GM23338 (cell line): ENCODE data around the gene TENT5A. TPM values are rescaled to one million over a fixed set of nuclear protein-coding genes. Genes with fewer than 3 reads are reported as not detected.

Source experiments
- ATAC-seq: fragments of 200-7000 bp; cut with Tn5 transposase; 3 replicates; pipeline ENCODE4 v1.9.1; 2020
- DNase-seq: peaks from one replicate; pipeline ENCODE4 v3.0.0-alpha.2; 2015; ENCODE audit warnings: low spot score
- H2AFZ ChIP-seq: fragments of 200-600 bp; sonication (generic); 2 replicates; pipeline ENCODE4 v1.8.0; 2016; ENCODE audit warnings: antibody characterized with exemption, mild to moderate bottlenecking, moderate library complexity
- H3F3A ChIP-seq: fragments of 200-600 bp; sonication (generic); replicated peaks from 2 replicates; pipeline ENCODE4 v1.8.0; 2017; ENCODE audit warnings: antibody characterized with exemption, mixed run types, low read depth
- H3K27ac ChIP-seq: fragments of 200-600 bp; sonication (generic); 2 replicates; pipeline ENCODE4 v1.6.1; 2016; ENCODE audit warnings: low read depth
- H3K27me3 ChIP-seq: fragments of 200-600 bp; sonication (generic); 2 replicates; pipeline ENCODE4 v1.8.0; 2016; ENCODE audit warnings: mild to moderate bottlenecking, mixed run types, moderate library complexity; ENCODE audit not compliant: insufficient read depth
- H3K36me3 ChIP-seq: fragments of 200-600 bp; sonication (generic); 2 replicates; pipeline ENCODE4 v1.8.0; 2016; ENCODE audit warnings: mild to moderate bottlenecking; ENCODE audit not compliant: insufficient read depth
- H3K4me1 ChIP-seq: fragments of 200-600 bp; sonication (generic); 2 replicates; pipeline ENCODE4 v1.8.0; 2016; ENCODE audit warnings: mild to moderate bottlenecking, moderate library complexity; ENCODE audit not compliant: insufficient read depth
- H3K4me2 ChIP-seq: fragments of 200-600 bp; sonication (generic); 2 replicates; pipeline ENCODE4 v1.7.1; 2017; ENCODE audit warnings: mixed run types
- H3K4me3 ChIP-seq: fragments of 200-600 bp; sonication (generic); 2 replicates; pipeline ENCODE4 v1.6.1; 2016; ENCODE audit warnings: mixed run types
- H3K79me2 ChIP-seq: fragments of 200-600 bp; sonication (generic); replicated peaks from 2 replicates; pipeline ENCODE4 v1.8.0; 2017; ENCODE audit warnings: mild to moderate bottlenecking; ENCODE audit not compliant: insufficient read depth
- H3K9me2 ChIP-seq: fragments of 200-600 bp; sonication (generic); 2 replicates; pipeline ENCODE4 v1.8.0; 2017; ENCODE audit not compliant: insufficient read depth
- H4K20me1 ChIP-seq: fragments of 200-600 bp; sonication (generic); replicated peaks from 2 replicates; pipeline ENCODE4 v1.8.0; 2017; ENCODE audit warnings: mild to moderate bottlenecking; ENCODE audit not compliant: insufficient read depth
- H3K27ac Mint-ChIP-seq: 2 replicates; pipeline ENCODE4 v1.8.0; 2020; ENCODE audit warnings: inconsistent platforms, mild to moderate bottlenecking, moderate library complexity, mixed read lengths
- H3K27me3 Mint-ChIP-seq: 3 replicates; pipeline ENCODE4 v1.8.0; 2022; ENCODE audit warnings: low read depth, mild to moderate bottlenecking, moderate library complexity, mixed read lengths, inconsistent platforms; ENCODE audit not compliant: insufficient read depth, poor library complexity
- H3K36me3 Mint-ChIP-seq: 3 replicates; pipeline ENCODE4 v1.8.0; 2021; ENCODE audit warnings: low read depth, mild to moderate bottlenecking, inconsistent platforms, moderate library complexity, mixed read lengths
- H3K4me1 Mint-ChIP-seq: 3 replicates; pipeline ENCODE4 v1.8.0; 2020; ENCODE audit warnings: mild to moderate bottlenecking, inconsistent platforms, mixed read lengths
- H3K4me3 Mint-ChIP-seq: 3 replicates; pipeline ENCODE4 v1.8.0; 2021; ENCODE audit warnings: moderate library complexity, mild to moderate bottlenecking, inconsistent platforms, mixed read lengths
- H3K9me3 Mint-ChIP-seq: 3 replicates; pipeline ENCODE4 v1.8.0; 2020; ENCODE audit warnings: moderate library complexity, mild to moderate bottlenecking, inconsistent platforms, mixed read lengths
- CREB1 ChIP-seq: fragments of 250-450 bp; sonication (Bioruptor Pico); IDR thresholded peaks from 2 replicates; pipeline ENCODE4 v1.5.0; 2020; ENCODE audit warnings: low read depth, mild to moderate bottlenecking, moderate library complexity
- CTCF ChIP-seq, 2 experiments: fragments of 200-600 bp in 1 of 2; sonication (generic) in 1 of 2; conservative IDR thresholded peaks; 2 replicates each; pipeline versions ENCODE4 v1.5.1 to v1.6.1; 2016 to 2017; ENCODE audit warnings: antibody characterized with exemption in 2 of 2, low read depth in 2 of 2, mild to moderate bottlenecking in 2 of 2, moderate library complexity in 1 of 2
- EZH2phosphoT487 ChIP-seq: fragments of 200-600 bp; sonication (generic); IDR thresholded peaks from one replicate; pipeline ENCODE4 v1.8.1; 2018; ENCODE audit warnings: antibody characterized with exemption; ENCODE audit not compliant: unreplicated experiment
- JUNB ChIP-seq: IDR thresholded peaks from one replicate; pipeline ENCODE4 v1.6.1; 2016; ENCODE audit warnings: antibody characterized with exemption; ENCODE audit not compliant: unreplicated experiment
- NANOG ChIP-seq: IDR thresholded peaks from 2 replicates; pipeline ENCODE4 v1.6.1; 2016; ENCODE audit warnings: antibody characterized with exemption, borderline replicate concordance
- POLR2AphosphoS5 ChIP-seq: IDR thresholded peaks from 2 replicates; pipeline ENCODE4 v1.6.1; 2016; ENCODE audit warnings: antibody characterized with exemption, low read depth
- REST ChIP-seq: IDR thresholded peaks from one replicate; pipeline ENCODE4 v1.6.1; 2018; ENCODE audit warnings: antibody characterized with exemption; ENCODE audit not compliant: unreplicated experiment
- STAT1 ChIP-seq: IDR thresholded peaks from one replicate; pipeline ENCODE4 v1.6.1; 2016; ENCODE audit warnings: antibody characterized with exemption; ENCODE audit not compliant: unreplicated experiment
- ZNF114 ChIP-seq: fragments of 250-450 bp; sonication (Bioruptor Pico); IDR thresholded peaks from 2 replicates; pipeline ENCODE4 v1.5.0; 2020; ENCODE audit warnings: mild to moderate bottlenecking, moderate library complexity
- polyA plus RNA-seq: library from polyadenylated mRNA; unstranded; fragments of >200 nt; fragmentation: Nextera tagmentation; extraction: Ambion mirVana; gene quantifications from 2 replicates; pipeline ENCODE4 v1.2.1, GENCODE V29; 2016
- total RNA-seq: library from RNA; depleted of rRNA; stranded (reverse); fragments of >200 nt; shearing (Covaris generic); gene quantifications from 2 replicates; pipeline ENCODE4 v1.2.3, GENCODE V29; 2014
- TF ChIP-seq, protein P1 (sequence below): IDR thresholded peaks from 2 replicates; pipeline ENCODE4 v1.6.1; 2016; ENCODE audit warnings: antibody characterized with exemption

Gene TENT5A
- total and polyA plus RNA-seq, 2 experiments from 2014 or later = 3.8 to 4.7 TPM

GRCh38 chr6:81731814-81732213 lies 20.7 kb downstream of the TENT5A start (continued):
- no peak for TF ChIP-seq CTCF (conservative IDR thresholded peaks at IDR 0.05; ENCODE audit: low read depth in 2 of 2)
- TF ChIP-seq EZH2phosphoT487 = no peak
- no peak for TF ChIP-seq JUNB
- TF ChIP-seq, protein P1, sequence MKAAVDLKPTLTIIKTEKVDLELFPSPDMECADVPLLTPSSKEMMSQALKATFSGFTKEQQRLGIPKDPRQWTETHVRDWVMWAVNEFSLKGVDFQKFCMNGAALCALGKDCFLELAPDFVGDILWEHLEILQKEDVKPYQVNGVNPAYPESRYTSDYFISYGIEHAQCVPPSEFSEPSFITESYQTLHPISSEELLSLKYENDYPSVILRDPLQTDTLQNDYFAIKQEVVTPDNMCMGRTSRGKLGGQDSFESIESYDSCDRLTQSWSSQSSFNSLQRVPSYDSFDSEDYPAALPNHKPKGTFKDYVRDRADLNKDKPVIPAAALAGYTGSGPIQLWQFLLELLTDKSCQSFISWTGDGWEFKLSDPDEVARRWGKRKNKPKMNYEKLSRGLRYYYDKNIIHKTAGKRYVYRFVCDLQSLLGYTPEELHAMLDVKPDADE = no peak
- TF ChIP-seq CREB1 = no peak

DNA sequence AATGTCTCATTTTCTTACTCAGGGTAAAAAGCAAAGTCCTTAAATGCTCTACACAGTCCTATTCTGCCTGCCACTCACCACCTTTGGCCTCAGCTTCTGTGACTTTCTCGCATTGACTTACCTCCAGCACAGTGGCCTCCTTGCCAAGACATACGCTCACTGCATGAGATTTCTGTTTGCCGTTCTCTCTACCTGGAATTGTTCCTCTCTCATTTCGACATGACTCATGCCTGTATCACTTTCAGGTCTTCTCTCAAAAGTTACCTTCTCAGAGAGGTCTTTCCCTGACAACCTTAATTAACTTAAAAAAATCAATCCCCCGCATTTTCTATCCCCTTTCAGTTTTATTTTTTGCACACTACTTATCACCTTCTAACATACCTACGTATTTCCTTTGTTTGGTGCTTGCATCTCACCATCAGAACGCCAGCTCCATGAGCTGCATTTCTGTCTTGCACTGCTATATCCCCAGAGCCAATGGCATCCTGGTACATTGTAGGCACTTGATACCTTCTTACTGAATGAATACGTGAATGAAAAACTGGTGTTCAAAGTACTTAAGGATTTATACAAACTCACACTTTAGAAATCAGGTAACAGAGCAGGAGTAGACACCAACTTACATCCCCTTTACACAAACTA lies 24.5 kb downstream of the TENT5A start:
- Mint-ChIP-seq H3K4me1 (no peaks in the 10 kb centered on the region), H3K27me3 (no peaks in the 10 kb centered on the region), H3K27ac (no peak overlapping the region), H3K36me3 (no peaks in the 10 kb centered on the region), H3K4me3 (no peak overlapping the region), H3K9me3 (no peaks in the 10 kb centered on the region)
- Histone ChIP-seq H3F3A (no peaks in the 10 kb centered on the region), H3K36me3 (no peaks in the 10 kb centered on the region), H3K27ac (no peak overlapping the region), H3K9me2 (no peaks in the 10 kb centered on the region), H3K4me1 (no peaks in the 10 kb centered on the region), H3K79me2 (no peaks in the 10 kb centered on the region), H4K20me1 (no peaks in the 10 kb centered on the region), H3K27me3 (no peaks in the 10 kb centered on the region), H2AFZ (no peak overlapping the region), H3K4me2 (no peak overlapping the region), H3K4me3 (no peak overlapping the region)
- TF ChIP-seq STAT1 = no peak
- TF ChIP-seq, protein P1 = no peak
- ATAC-seq = no peak
- DNase-seq = no peak

- Histone ChIP-seq H3K36me3 (no peaks in the 10 kb centered on the region), H3K27me3 (no peaks in the 10 kb centered on the region), H3K4me3 (no peak overlapping the region), H3K79me2 (no peaks in the 10 kb centered on the region), H3F3A (no peaks in the 10 kb centered on the region), H3K9me2 (no peaks in the 10 kb centered on the region), H4K20me1 (no peaks in the 10 kb centered on the region), H3K4me1 (no peaks in the 10 kb centered on the region), H2AFZ (no peak overlapping the region), H3K27ac (no peak overlapping the region), H3K4me2 (no peak overlapping the region)
- H3K9me3 Mint-ChIP-seq = no peaks in the 10 kb centered on the region
- no peaks in the 10 kb centered on the region for H3K27me3 Mint-ChIP-seq
- TF ChIP-seq POLR2AphosphoS5 (no peak), ZNF114 (CRISPR knock-in tag) (no peak), CREB1 (no peak), REST (no peak), NANOG (no peak), EZH2phosphoT487 (no peak), JUNB (no peak)
- no peak overlapping the region for H3K27ac Mint-ChIP-seq
- no peaks in the 10 kb centered on the region for H3K36me3 Mint-ChIP-seq
- DNase-seq (no peak), ATAC-seq (no peak)
- H3K4me3 Mint-ChIP-seq = no peak overlapping the region
- no peaks in the 10 kb centered on the region for H3K4me1 Mint-ChIP-seq
Measured at GRCh38 chr6:81725127-81725526, 27.4 kb downstream of the TENT5A start.
